Muscle of leg (tissue), 11 donors: ENCODE results near the gene RASAL2. TPM values are rescaled to one million over a fixed set of nuclear protein-coding genes. Genes with fewer than 3 reads are reported as not detected.
"Not testable (repeated sequence)": the region's sequence is repeated elsewhere in the genome, so short reads cannot be mapped to it uniquely, and the experiment has no call there.

Experiments
- DNase-seq: peaks from one replicate; pipeline ENCODE4 v3.0.0; 2013
- H3K27ac ChIP-seq: one replicate; pipeline ENCODE4 v1.5.1; 2013; ENCODE audit warnings: mild to moderate bottlenecking, low read length, control low read depth
- H3K27me3 ChIP-seq: one replicate; pipeline ENCODE4 v1.6.1; 2013; ENCODE audit warnings: low read length; ENCODE audit not compliant: control insufficient read depth, insufficient read depth
- H3K36me3 ChIP-seq: one replicate; pipeline ENCODE4 v1.6.1; 2013; ENCODE audit warnings: low read length; ENCODE audit not compliant: control insufficient read depth, insufficient read depth
- H3K4me1 ChIP-seq: one replicate; pipeline ENCODE4 v1.6.1; 2013; ENCODE audit warnings: low read length; ENCODE audit not compliant: control insufficient read depth, insufficient read depth
- H3K4me3 ChIP-seq: one replicate; pipeline ENCODE4 v1.5.1; 2013; ENCODE audit warnings: low read length, control low read depth
- H3K9me3 ChIP-seq: replicated peaks from 2 replicates; pipeline ENCODE4 v1.6.1; 2013; ENCODE audit warnings: low read depth, low read length; ENCODE audit not compliant: control insufficient read depth
- WGBS: methylation state at CpG from one replicate; pipeline ENCODE4 v1.1.5; 2013; ENCODE audit warnings: missing lambda C conversion rate; ENCODE audit not compliant: insufficient coverage; 5-methylcytosine and 5-hydroxymethylcytosine counted together
- polyA plus RNA-seq, 8 donors: library from polyadenylated mRNA; unstranded; fragments of 120-200 nt; gene quantifications; one replicate each; pipeline versions ENCODE4 v1.2.1 to v1.2.3, GENCODE V29; 2013; ENCODE audit warnings: inconsistent platforms in 1 of 8, low replicate concordance in 1 of 8; ENCODE audit not compliant: insufficient read length in 8 of 8, insufficient read depth in 1 of 8
- total RNA-seq: library from RNA; stranded (reverse); fragments of 120-200 nt; gene quantifications from one replicate; pipeline ENCODE4 v1.2.4, GENCODE V29; 2013

RASAL2 gene
- total and polyA plus RNA-seq, 9 donors = 8.5 to 16.7 (median 13.1) TPM

DNA sequence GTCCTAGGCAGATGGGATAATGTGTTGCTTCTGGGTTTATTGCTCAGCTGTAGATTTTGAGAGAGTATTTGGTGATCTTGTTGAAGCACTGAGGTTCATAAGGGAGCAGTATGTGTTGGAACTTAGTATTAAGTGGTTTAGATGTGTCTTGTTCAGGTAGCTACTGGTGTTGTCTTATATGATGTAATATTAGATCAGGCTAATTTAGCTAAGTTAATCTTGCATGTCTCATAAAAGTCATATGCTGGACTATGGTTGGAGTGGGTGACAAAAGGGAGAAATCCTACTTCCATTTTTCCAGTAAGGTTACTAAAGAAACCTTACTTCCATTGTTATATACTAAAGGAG is 206.4 kb downstream of the RASAL2 start:
- H3K4me3 ChIP-seq = no peak overlapping the region
- no peaks in the 10 kb centered on the region for H3K27me3 ChIP-seq
- H3K27ac ChIP-seq = no peak overlapping the region
- no peaks in the 10 kb centered on the region for H3K36me3 ChIP-seq
- DNase-seq = no peak
- H3K4me1 ChIP-seq = no peaks in the 10 kb centered on the region
- no peaks in the 10 kb centered on the region for H3K9me3 ChIP-seq

DNA sequence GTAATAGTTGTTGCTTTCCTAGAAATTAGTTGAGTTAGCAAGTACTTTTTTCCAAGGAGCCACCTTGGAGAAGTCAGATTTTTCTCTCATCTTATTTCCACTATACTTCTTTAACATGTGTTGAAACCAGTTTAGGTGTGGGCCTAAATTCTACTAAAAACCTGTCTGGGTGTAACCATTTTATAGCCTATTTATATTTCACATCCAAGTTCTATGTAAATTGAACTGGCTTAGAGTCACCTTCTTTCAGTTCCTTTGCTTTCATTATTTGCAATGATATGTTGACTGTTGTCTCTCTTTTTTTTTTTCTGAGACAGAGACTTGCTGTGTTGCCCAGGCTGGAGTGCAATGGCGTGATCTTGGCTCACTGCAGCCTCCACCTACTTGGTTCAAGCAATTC is 207.2 kb downstream of the RASAL2 start:
- Histone ChIP-seq H3K36me3 (no peaks in the 10 kb centered on the region), H3K27ac (no peak overlapping the region), H3K27me3 (no peaks in the 10 kb centered on the region), H3K9me3 (no peaks in the 10 kb centered on the region), H3K4me3 (no peak overlapping the region), H3K4me1 (no peaks in the 10 kb centered on the region)
- WGBS = no CpG with 5 or more reads among the region's 1 CpG
- DNase-seq = no peak

DNA sequence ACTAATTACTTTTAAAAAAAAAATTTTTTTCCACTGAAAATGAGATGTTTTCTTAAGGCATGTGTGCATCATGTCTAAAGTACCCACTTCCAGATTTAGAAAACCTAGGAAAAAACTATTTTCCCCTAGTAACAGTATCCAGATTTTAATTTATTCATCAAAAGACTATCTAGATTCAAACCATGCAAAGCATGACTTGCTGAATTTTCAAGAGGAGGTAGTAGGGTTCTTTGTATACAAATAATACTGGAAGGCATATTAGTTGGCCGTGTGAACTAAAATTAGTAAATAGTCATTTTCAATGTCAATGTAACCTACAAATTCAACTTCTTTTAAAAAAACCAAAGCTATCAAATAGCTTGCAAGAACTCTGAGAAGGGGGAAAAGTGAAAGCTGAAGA is 213.4 kb downstream of the RASAL2 start:
- no peak for DNase-seq
- no peaks in the 10 kb centered on the region for H3K36me3 ChIP-seq
- no peaks in the 10 kb centered on the region for H3K9me3 ChIP-seq
- H3K4me3 ChIP-seq = no peak overlapping the region
- WGBS = no CpG with 5 or more reads among the region's 1 CpG
- H3K27me3 ChIP-seq = no peaks in the 10 kb centered on the region
- H3K4me1 ChIP-seq = peaks cover 4% of the 10 kb centered on the region
- H3K27ac ChIP-seq = no peak overlapping the region

DNA sequence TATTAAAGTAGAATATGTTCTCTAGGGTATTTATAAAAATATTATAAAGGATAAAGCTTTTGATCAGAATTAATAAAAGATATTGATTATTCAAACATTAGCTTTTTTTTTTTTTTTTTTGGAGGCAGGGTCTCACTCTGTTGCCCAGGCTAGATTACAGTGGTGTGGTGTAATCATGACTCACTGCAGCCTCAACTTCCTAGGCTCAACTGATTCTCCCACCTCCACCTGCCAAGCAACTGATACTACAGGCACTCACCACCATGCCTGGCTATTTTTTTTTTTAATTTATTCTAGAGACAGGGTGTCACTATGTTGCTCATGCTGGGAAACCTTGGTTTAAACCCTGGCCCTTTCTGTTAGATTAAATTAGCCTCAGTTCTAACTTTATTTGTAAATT is 214.5 kb downstream of the RASAL2 start:
- H3K4me3 ChIP-seq = no peak overlapping the region
- no peak for DNase-seq
- H3K27me3 ChIP-seq = no peaks in the 10 kb centered on the region
- H3K27ac ChIP-seq = no peak overlapping the region
- H3K4me1 ChIP-seq = peaks cover 4% of the 10 kb centered on the region
- H3K9me3 ChIP-seq = no peaks in the 10 kb centered on the region
- no peaks in the 10 kb centered on the region for H3K36me3 ChIP-seq

DNA sequence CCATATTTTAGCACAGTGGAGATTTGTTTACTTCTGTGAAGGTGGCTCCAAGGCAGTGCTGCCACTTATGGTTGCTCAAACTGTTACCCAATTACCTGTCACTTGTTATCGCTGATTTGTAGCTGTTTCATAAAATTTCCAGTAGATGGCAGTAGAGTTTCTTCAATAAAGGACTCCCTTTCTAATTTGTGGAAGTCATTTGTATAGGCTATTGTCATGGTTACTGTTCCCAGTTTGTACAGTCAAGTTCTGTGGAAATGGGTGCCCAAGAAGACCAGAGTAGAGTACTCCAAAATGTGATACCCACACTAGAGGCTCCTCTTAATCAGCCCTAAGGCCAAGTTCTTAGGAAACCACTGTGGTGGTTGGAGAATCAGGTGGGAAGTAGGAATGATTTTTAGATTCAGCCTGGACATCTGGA is 216.8 kb downstream of the RASAL2 start:
- Histone ChIP-seq H3K36me3 (no peaks in the 10 kb centered on the region), H3K9me3 (no peaks in the 10 kb centered on the region), H3K27ac (no peak overlapping the region), H3K4me1 (peaks cover 4% of the 10 kb centered on the region), H3K4me3 (no peak overlapping the region), H3K27me3 (no peaks in the 10 kb centered on the region)
- WGBS = no CpG with 5 or more reads among the region's 1 CpG
- DNase-seq = peak; percentile 81

DNA sequence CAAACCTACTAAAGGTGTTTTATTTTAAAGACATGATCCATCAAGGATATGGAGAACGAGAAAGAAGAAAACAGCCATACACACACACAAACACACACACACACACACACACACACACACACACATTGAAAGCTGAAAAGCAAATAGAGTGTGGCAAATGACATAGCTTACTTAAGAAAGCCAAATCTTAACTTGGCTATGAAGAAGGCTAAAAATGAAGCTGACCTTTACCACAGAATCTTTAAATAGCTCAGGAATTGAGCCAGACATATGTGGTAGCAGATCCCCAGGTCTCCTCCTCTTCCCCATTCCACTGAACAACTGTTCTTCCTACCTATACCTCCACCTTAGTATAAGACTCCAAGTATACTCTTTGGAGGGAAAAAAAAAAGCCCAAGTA is 217.3 kb downstream of the RASAL2 start:
- no peaks in the 10 kb centered on the region for H3K27me3 ChIP-seq
- no peaks in the 10 kb centered on the region for H3K9me3 ChIP-seq
- no peak overlapping the region for H3K4me3 ChIP-seq
- H3K4me1 ChIP-seq = peaks cover 4% of the 10 kb centered on the region
- DNase-seq = peak; percentile 20
- no peaks in the 10 kb centered on the region for H3K36me3 ChIP-seq
- no peak overlapping the region for H3K27ac ChIP-seq
- no CpG with 5 or more reads among the region's 1 CpG for WGBS

DNA sequence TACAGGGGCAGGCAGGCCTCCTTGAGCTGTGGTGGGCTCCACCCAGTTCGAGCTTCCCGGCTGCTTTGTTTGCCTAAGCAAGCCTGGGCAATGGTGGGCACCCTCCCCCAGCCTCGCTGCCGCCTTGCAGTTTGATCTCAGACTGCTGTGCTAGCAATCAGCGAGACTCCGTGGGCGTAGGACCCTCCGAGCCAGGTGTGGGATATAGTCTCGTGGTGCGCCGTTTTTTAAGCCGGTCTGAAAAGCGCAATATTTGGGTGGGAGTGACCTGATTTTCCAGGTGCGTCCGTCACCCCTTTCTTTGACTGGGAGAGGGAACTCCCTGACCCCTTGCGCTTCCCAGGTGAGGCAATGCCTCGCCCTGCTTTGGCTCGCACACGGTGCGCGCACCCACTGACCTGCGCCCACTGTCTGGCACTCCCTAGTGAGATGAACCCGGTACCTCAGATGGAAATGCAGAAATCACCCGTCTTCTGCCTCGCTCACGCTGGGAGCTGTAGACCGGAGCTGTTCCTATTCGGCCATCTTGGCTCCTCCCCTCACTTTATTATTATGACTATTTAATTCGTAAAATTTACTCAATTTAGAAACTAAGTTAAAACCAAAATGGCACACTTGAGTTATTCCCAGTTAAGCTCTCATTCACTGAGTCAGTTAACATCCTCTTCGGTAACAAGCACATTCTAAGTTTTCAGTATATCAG is 226.5 kb downstream of the RASAL2 start:
- not testable (repeated sequence) for H3K27me3 ChIP-seq, H3K36me3 ChIP-seq, DNase-seq, H3K4me1 ChIP-seq, H3K4me3 ChIP-seq, H3K9me3 ChIP-seq, H3K27ac ChIP-seq
- 89% methylated on average over 5 of the region's 30 CpGs for WGBS

DNA sequence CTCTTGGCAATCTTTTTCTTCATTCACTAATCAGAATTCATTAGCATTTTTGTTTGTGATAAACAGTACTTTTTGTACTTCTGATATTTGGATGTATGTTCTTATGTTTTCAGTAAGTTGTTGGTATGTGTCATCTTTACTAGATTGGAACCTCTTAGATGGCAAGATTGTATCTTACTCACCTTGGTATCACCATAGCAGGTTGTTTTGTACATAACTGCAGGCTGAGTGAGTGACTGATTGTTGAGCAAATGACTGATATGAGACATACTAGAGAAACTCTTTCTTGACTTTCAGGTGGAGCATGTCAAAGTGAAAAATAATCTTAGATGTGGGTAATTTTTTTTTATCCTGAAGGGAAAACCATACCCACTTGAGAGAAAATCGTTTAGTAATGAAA is 229.2 kb downstream of the RASAL2 start:
- no peak for DNase-seq
- Histone ChIP-seq H3K27me3 (no peaks in the 10 kb centered on the region), H3K36me3 (no peaks in the 10 kb centered on the region), H3K9me3 (no peaks in the 10 kb centered on the region), H3K4me3 (no peak overlapping the region), H3K27ac (no peak overlapping the region), H3K4me1 (no peaks in the 10 kb centered on the region)
- WGBS = no CpG with 5 or more reads among the region's 1 CpG

DNA sequence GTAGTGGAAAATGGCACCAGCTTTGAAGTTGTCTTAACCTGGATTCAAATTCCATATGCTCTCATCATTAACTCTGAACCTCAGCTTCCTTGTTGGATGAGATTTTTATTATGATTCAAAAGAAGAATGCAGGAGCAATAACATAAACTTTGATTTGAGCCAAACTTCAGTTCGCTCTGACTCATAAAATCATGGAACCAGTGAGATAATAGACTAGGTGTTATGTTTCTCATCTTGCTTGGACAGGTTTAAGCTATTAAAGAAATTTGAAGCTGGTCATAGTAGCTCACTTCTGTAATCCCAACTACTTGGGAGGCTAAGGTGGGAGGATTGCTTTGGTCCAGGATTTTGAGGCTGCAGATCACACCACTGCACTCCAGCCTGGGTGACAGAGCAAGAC is 230.1 kb downstream of the RASAL2 start:
- Histone ChIP-seq H3K4me1 (no peaks in the 10 kb centered on the region), H3K9me3 (no peaks in the 10 kb centered on the region)
- DNase-seq = no peak

DNA sequence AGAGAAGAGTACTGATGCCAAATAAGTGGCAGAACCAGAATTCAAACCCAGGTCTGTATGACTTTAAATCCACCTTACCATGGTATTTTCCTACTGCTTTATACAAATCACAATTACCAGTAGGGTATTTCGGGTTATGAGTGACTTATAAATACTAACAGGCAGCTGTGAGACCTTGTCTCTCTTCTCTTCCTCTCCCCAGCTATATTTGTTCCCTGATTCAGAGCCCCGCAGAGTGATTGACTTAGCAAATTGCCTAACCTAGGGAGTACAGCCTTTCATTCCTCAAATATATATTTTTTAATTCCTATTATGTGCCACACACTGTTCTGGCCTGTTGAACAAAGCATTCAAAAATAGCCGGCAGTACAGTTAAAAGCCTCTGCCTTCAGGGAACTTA is 234.8 kb downstream of the RASAL2 start:
- 80% methylated on average over 2 of the region's 3 CpGs for WGBS
- Histone ChIP-seq H3K27me3 (no peaks in the 10 kb centered on the region), H3K4me1 (peaks cover 3% of the 10 kb centered on the region), H3K9me3 (no peaks in the 10 kb centered on the region), H3K4me3 (no peak overlapping the region), H3K27ac (peak overlapping the region; percentile 59), H3K36me3 (no peaks in the 10 kb centered on the region)
- peak; percentile 31 for DNase-seq

More for the DNA sequence above, 230.1 kb downstream of the RASAL2 start:
- Histone ChIP-seq H3K36me3 (no peaks in the 10 kb centered on the region), H3K27me3 (no peaks in the 10 kb centered on the region), H3K4me3 (no peak overlapping the region), H3K27ac (no peak overlapping the region)
- WGBS = no CpG with 5 or more reads among the region's 1 CpG

DNA sequence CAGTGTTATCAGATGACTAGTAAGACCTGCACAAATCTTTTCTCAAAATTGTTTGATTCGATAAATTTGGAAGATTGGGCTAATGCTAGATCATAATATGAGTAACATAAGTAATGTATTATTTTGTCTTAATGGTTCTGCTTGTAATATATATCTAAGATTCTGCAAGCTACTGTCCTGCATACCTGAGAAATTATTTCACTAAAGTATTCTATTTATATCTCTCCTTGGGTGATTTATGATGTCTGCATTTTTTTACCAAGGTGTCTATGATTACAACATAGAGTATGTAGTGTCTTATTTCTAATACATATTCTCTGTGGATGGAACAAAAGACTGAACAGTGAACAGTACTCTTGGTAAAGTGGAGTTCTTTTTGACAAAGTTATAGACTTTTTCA is 236.2 kb downstream of the RASAL2 start:
- DNase-seq = no peak
- H3K9me3 ChIP-seq = no peaks in the 10 kb centered on the region
- no peaks in the 10 kb centered on the region for H3K27me3 ChIP-seq
- no CpG with 5 or more reads among the region's 1 CpG for WGBS
- no peaks in the 10 kb centered on the region for H3K36me3 ChIP-seq
- H3K4me1 ChIP-seq = peaks cover 3% of the 10 kb centered on the region
- H3K4me3 ChIP-seq = no peak overlapping the region
- H3K27ac ChIP-seq = no peak overlapping the region
